ENCODE data around the gene ELL.

ELL gene

GRCh38 chr19:18445262-18445948 is 76.5 kb downstream of the ELL start:
- no peak for DNase-seq (ENCODE audit: low read depth)

DNA sequence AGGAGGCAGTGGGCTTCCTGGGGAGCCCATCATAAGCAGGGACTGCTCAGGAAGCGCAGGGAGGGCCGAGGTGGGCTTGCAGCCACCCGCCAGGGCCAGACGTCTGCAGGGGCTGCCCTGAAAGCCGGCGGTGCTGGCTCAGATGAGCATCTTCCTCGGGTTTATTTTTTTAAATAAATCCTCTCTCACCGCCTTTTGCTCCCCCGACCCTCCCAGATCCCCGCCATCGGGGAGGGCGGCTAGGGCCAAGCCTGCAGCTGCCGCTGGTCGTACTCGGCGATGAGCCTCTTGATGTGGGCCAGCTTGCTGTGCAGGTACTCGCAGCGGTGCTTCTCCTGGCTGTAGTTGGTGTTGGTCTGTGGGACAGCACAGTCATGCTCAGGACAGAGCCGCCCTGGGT is 77.4 kb downstream of the ELL start:
- DNase-seq (ENCODE audit: low read depth), result no peak

DNA sequence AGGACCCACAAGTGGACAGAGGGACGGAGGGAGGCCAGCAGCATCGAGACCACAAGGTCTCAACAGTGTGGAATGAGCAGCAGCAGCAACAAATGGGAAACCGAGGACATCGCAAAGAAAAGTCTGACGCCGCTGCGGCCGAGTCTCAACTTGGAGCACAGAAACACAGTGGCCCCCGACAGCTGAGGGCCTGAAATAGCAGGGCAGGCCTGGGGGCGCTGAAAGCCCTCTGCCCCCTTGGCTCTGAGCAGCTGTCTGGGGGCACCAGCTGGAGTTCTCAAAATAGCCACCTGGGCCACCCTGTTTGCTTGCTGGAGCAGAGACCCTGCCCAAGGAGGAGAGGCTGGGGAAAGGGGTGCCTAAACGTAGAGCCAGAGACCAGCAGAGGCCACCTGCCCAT is 78.0 kb downstream of the ELL start:
- DNase-seq (ENCODE audit: low read depth), result no peak

DNA sequence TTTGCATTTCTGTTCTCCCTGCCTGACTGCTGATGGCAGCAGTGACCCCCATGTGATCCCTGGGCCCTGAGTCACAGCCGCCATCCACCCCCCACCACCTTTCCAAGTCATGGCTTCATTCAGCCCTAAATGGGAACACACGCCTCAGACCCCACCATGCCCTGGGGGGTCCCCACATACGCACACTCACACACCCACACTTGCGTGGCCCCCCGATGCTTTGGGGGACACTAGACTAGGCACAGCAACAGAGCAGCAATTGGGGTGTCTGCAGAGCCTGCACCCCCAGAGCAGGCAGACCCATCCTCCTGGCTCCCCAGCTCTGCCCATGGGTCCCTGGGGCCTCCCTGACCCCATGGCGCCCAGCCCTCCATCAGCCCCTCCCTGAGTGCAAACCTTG is 78.5 kb downstream of the ELL start:
- no peak for DNase-seq (ENCODE audit: low read depth)

- DNase-seq (ENCODE audit: low read depth), result no peak
Observed at GRCh38 chr19:18442941-18443340, 78.9 kb downstream of the ELL start.

DNA sequence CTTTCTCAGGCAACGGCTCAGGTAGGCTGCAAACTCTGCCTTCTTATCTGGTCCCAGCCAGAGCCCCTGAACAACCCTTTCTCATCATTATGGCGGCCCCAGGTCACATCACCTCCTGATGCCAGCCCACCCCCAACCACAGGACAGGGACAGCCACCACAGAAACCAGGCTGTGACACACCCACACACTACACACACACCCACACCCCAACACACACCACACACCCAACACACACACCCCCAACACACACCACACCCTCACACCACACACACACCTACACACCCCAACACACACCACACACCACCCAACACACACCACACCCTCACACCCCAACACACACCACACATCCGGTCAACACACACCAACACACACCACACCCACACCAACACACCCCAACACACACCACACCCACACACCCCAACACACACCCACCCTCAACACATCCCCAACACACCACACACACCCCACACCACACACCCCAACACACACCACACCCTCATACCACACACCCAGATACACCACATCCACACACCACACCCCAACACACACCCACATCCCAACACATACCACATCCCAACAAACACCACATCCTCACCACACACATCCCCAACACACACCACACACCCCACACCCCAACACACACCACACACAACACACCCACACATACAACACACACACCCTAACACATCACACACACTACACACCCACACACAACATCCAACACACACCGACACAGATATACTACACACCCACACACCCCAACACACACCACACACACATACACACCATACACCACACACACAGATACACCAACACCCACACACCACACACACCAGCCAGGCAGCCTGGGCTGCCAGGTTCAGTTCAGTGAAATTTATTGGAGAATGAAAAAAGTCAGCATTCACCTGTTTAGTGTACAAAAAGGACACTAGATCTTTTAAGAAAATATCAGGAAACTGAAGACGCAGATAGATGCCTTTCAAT is 79.8 kb downstream of the ELL start:
- DNase-seq (ENCODE audit: low read depth), result no peak

DNA sequence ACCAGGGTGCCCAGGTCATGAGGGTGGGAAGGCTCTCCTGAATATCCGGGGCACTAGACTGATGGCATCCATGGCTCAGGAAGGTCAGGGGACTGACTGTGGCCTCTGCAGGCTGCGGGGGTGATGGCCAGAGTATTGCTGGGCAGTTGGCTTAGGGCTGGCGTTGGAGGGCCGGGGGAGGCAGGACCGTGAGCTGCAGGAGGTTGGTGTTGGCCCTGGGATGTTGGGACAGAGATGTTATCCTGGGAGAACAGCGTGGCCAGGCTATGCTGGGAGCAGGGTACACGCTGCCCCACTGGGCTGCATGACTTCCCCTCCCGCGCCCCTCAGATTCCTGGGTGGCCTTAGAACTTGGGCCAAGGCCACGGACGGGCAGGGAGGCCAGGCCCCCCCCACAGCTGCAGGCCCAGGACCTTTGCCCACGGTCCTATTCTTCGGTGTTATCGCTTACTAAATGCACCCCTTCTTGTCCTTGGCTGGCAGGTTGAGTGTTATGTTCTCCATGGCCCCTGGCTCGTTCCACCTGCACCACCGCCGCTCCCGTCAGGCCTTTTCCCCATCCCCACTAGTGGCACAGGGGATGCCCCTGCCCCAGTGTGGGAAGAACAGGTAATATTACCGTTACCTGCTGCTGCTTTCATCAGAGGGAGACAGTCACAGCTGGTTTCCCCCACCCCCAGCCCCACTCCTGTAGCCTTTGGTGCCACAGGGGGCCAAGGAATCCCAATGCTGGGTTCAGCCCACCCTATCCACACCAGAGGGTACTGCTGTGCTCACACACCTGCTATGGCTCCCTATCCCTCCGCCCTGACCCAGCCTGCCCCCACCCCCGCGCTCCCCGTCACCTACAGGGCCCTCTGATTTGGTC is 80.7 kb downstream of the ELL start:
- DNase-seq (ENCODE audit: low read depth), result no peak

DNA sequence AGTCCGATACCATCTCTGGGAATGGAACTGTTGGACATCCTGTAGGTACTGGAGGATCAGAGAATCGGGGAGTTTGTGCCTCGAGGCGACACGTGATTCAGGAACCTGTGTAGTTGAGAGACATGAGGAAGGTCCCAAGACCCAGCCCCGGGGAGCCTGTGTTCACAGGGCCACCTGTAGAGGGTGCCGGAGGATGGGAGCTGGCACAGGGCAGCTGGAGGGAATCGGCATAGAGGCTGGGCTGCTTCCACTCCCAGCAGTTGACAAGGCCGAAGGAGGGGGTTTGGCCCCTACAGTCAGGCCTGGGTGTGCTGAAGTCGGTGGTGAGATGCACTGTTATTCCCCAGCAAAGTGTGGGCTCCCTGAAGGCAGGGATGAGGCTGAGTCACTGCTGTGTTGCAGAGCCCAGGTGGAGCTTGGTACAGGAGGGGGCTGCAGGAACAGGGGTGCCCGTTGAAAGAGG is 81.4 kb downstream of the ELL start:
- DNase-seq (ENCODE audit: low read depth), result no peak

- no peak for DNase-seq (ENCODE audit: low read depth)
Observed at GRCh38 chr19:18439910-18440237, 82.0 kb downstream of the ELL start.

- no peak for DNase-seq (ENCODE audit: low read depth)
Observed at GRCh38 chr19:18439025-18439909, 82.6 kb downstream of the ELL start.

- no peak for DNase-seq (ENCODE audit: low read depth)
Observed at GRCh38 chr19:18438331-18439024, 83.4 kb downstream of the ELL start.

DNA sequence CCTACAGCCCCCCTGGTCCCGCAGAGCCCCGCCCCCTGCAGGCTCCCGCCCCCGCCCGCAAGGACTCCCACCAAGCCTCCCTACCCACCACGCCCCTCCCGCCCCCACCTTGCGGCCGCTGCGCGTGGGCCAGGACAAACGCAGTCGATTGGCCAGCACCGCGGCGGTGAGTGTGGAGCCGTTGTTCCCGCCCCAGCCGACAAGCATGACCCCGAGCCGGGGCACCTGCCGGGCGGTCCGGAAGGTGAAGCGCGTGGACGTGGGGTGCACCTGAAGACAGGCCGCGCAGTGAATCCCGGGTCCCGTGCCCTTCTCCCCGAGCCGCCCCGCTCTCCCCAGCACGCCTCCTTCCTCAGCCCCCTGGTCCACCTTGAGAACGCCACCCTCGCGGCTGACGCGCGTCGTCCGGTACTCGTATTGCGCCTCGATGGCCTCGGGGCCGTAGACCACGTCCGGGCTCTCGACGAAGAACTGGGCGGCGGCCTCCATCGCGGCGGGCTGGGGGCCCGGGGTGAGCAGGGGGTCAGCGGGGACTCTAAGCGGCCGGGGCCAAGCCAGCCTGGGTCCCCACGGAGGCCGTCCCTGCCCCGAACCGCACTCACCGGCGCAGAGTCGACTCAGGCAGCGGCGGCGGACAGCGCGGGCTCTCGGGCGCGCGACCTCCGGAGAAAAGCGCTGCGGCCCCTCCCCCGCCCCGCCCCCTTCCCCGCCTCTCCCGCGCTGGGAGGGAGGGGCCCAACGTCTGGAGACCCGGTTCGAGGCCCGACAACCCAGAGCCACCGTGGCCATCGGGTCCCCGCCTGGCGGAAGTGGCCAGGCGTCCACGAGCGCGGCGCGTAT is 84.2 kb downstream of the ELL start, which contains the start of gene ISYNA1:
TSS of gene ISYNA1 (minus strand) at position 643 of the 840 bp plus-strand sequence. CDS start at position 489, 154 bp downstream.
- no peak for DNase-seq (ENCODE audit: low read depth)

DNA sequence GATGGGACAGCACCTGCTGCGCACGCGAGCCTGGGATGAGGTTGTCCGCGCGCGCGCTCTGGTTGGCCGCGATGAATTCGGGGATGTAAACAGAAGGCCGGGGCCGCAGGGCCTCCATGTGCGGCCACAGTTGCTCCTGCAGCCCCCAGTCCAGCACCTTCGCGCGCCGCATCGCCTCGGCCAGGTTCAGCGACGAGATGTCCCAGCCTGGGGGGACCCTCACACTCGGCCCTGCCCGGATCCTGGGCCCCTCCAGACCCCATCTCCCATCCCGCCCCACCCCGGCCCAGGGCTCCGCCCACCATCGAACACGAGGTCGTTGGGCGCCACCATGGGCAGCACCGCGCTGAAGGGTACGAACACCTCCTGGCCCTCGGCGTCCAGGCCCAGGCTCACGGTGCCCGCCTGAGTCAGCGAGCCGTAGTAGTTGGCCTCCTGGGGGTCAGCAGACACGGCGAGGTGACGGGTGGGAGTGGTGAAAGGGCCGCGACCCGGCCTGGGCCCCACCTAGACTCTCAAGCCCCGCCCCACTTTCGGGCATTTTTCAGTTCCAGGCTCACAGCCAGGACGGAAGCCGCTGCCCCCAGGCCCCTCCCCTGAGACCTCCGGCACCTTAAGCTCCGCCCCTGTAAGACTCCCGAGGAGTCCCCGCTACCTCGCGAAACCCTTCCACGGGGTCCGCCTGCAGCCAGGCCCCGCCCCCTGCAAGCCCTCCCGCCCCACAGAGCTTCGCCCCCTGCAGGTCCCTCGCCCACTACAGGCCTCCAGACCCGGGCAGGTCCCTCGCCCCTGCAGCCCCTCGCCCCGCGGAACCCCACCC is 85.0 kb downstream of the ELL start:
- no peak for DNase-seq (ENCODE audit: low read depth)

DNA sequence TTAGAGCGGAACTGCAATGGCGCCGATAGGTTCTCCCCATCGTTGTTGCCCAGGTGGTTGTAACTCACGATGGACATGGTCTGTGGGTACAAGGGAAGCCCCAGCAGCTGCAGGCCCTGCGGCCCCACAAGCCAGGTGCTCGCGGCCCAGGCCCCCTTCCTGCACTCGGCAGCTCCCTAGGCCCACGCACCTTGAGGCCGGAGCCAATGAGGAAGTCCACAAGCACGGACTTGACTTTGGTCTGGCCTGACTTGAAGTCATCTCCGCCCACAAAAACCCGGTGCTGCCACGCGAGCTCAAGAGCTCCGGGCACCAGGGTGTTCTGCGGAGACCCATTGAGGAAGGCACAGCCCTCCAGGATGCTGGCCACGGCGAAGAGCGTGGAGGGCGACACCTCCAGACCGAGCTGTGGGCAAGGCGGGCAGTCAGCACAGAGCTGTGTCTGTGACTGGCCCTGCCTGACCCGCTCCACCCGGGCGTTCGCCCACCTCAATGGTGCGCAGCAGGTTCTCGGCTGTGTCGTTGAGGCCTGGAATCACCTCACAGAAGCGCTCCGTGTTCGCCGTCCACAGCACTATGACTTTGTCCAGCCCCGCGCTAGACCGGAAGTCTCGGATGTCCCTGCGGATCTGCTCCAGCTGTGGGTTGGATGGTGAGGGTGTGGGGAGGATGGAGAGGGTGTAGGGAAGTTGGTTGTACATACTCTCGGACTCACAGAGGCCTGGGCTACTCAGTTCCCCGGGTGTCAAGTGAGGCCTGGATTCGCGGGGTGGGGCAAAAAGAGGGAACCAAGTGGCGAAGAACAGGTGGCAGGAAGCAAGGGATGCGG is 85.8 kb downstream of the ELL start:
- DNase-seq (ENCODE audit: low read depth), result no peak

GRCh38 chr19:18435178-18435841 is 86.6 kb downstream of the ELL start:
- DNase-seq (ENCODE audit: low read depth), result no peak

GRCh38 chr19:18434411-18435175 is 87.3 kb downstream of the ELL start:
- DNase-seq (ENCODE audit: low read depth), result no peak
